Lung (tissue), 12 donors: ENCODE data around the gene TAF8. TPM values are rescaled to one million over a fixed set of nuclear protein-coding genes. Genes with fewer than 3 reads are reported as not detected.
A peak's percentile ranks its signal among the peaks of the same experiment; 100 is the strongest.

Experiments
- ATAC-seq: fragments of 200-7000 bp; cut with Tn5 transposase; one replicate; pipeline ENCODE4 v1.9.1; 2020; ENCODE audit warnings: moderate number of reproducible peaks; ENCODE audit not compliant: insufficient read depth, low FRiP score
- DNase-seq, 3 donors: peaks; one replicate each; pipeline ENCODE4 v3.0.0-alpha.2; 2013 to 2017
- H3K27ac ChIP-seq, 2 donors: one replicate each; pipeline ENCODE4 v1.5.1; 2013; ENCODE audit warnings: mild to moderate bottlenecking in 2 of 2, moderate library complexity in 2 of 2, control low read depth in 1 of 2, inconsistent platforms in 1 of 2, low read depth in 1 of 2, low read length in 1 of 2
- H3K27me3 ChIP-seq, 3 donors: one replicate each; pipeline ENCODE4 v1.5.1; 2013; ENCODE audit warnings: low read length in 2 of 3; ENCODE audit not compliant: control insufficient read depth in 3 of 3, insufficient read depth in 3 of 3
- H3K36me3 ChIP-seq, 4 donors: one replicate each; pipeline ENCODE4 v1.5.1; 2013; ENCODE audit warnings: low read length in 4 of 4, mild to moderate bottlenecking in 1 of 4, moderate library complexity in 1 of 4; ENCODE audit not compliant: control insufficient read depth in 4 of 4, insufficient read depth in 4 of 4
- H3K4me1 ChIP-seq, 5 donors: one replicate each; pipeline ENCODE4 v1.5.1; 2013; ENCODE audit warnings: low read length in 5 of 5, mild to moderate bottlenecking in 2 of 5, moderate library complexity in 1 of 5; ENCODE audit not compliant: control insufficient read depth in 5 of 5, insufficient read depth in 5 of 5
- H3K4me3 ChIP-seq: one replicate; pipeline ENCODE4 v1.5.1; 2013; ENCODE audit warnings: mild to moderate bottlenecking, control low read depth, moderate library complexity
- H3K9ac ChIP-seq, 2 donors: one replicate each; pipeline ENCODE4 v1.5.1; 2013; ENCODE audit warnings: low read length in 2 of 2, control low read depth in 1 of 2; ENCODE audit not compliant: insufficient read depth in 1 of 2
- H3K9me3 ChIP-seq, 4 donors: one replicate each; pipeline ENCODE4 v1.5.1; 2013; ENCODE audit warnings: low read length in 3 of 4, mild to moderate bottlenecking in 1 of 4, moderate library complexity in 1 of 4; ENCODE audit not compliant: control insufficient read depth in 4 of 4, insufficient read depth in 3 of 4
- WGBS, 2 donors: extraction: QIAGEN DNeasy Blood & Tissue Kit; methylation state at CpG; one replicate each; pipeline ENCODE4 v1.1.7; 2013; 5-methylcytosine and 5-hydroxymethylcytosine counted together
- polyA plus RNA-seq, 2 donors: library from polyadenylated mRNA; stranded (reverse); fragments of 200-250 nt; gene quantifications; one replicate each; pipeline ENCODE4 v1.2.1, GENCODE V29; 2013
- total RNA-seq, 2 donors: library from RNA; depleted of rRNA in 1 of 2; stranded (reverse); fragments of >200 nt in 1 of 2; gene quantifications; one replicate each; pipeline ENCODE4 v1.2.1, GENCODE V29; 2014 to 2021
- TF ChIP-seq, protein P1 (sequence below): IDR thresholded peaks from 2 replicates; pipeline ENCODE4 v1.5.1; 2012; ENCODE audit warnings: mild to moderate bottlenecking; ENCODE audit errors: control extremely low read depth, extremely low read depth
- donor health status: control.
- donor health status: control.
- donor health status: Bipolar disorder and iron deficiency.
- donor health status: healthy.
- donor health status: DM: yes; HTN: yes; CAD: no.

Gene TAF8
- total and polyA plus RNA-seq, 4 donors: 14.0 to 26.7 (median 17.0) TPM

DNA sequence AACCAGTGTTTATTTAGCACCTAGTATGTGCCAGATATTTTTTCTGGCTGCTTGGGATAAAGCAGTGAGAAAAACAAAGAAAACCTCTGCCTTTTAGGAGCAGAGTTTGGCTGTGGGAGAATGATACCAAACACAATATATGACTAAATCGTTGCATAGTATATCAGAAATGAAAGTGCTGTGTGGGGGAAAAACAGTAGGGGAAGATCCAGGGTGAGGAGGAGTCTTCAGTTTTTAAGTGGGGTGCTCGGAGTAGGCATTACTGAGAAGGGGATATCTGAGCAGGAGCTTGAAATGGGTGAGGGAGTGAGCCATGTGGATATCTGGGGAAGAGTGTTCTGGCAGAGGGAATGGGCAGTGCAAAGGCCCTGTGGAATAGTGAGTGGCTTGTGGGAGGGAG is 23.0 kb downstream of the TAF8 start:
- no peaks in the 10 kb centered on the region for H3K9me3 ChIP-seq
- H3K27me3 ChIP-seq: no peaks in the 10 kb centered on the region
- no peak overlapping the region for H3K9ac ChIP-seq
- peaks cover 15 to 45% (median 30%) of the 10 kb centered on the region in 4 donors for H3K36me3 ChIP-seq
- H3K27ac ChIP-seq: no peak overlapping the region
- DNase-seq (no peak), ATAC-seq (no peak)
- H3K4me3 ChIP-seq: no peak overlapping the region
- H3K4me1 ChIP-seq: no peaks in the 10 kb centered on the region
- TF ChIP-seq, protein P1, sequence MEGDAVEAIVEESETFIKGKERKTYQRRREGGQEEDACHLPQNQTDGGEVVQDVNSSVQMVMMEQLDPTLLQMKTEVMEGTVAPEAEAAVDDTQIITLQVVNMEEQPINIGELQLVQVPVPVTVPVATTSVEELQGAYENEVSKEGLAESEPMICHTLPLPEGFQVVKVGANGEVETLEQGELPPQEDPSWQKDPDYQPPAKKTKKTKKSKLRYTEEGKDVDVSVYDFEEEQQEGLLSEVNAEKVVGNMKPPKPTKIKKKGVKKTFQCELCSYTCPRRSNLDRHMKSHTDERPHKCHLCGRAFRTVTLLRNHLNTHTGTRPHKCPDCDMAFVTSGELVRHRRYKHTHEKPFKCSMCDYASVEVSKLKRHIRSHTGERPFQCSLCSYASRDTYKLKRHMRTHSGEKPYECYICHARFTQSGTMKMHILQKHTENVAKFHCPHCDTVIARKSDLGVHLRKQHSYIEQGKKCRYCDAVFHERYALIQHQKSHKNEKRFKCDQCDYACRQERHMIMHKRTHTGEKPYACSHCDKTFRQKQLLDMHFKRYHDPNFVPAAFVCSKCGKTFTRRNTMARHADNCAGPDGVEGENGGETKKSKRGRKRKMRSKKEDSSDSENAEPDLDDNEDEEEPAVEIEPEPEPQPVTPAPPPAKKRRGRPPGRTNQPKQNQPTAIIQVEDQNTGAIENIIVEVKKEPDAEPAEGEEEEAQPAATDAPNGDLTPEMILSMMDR: no peak
- 86 to 92% methylated on average over 2 of the region's 2 CpGs for WGBS, 2 donors

GRCh38 chr6:42075159-42075838 is 25.0 kb downstream of the TAF8 start:
- H3K9me3 ChIP-seq: no peaks in the 10 kb centered on the region
- ATAC-seq: peak; percentile 83
- no peak overlapping the region for H3K9ac ChIP-seq
- TF ChIP-seq, protein P1: peak; percentile 83
- DNase-seq: peak; percentile 81 to 82 (median 82)
- H3K36me3 ChIP-seq: peaks cover 10 to 36% (median 23%) of the 10 kb centered on the region in 4 donors
- H3K27me3 ChIP-seq: no peaks in the 10 kb centered on the region
- H3K4me1 ChIP-seq: no peaks in the 10 kb centered on the region
- WGBS, 2 donors: 37 to 47% methylated on average over 7 of the region's 7 CpGs
- H3K4me3 ChIP-seq: no peak overlapping the region
- peak overlapping the region in 1 of 2 donors; percentile 5 for H3K27ac ChIP-seq

DNA sequence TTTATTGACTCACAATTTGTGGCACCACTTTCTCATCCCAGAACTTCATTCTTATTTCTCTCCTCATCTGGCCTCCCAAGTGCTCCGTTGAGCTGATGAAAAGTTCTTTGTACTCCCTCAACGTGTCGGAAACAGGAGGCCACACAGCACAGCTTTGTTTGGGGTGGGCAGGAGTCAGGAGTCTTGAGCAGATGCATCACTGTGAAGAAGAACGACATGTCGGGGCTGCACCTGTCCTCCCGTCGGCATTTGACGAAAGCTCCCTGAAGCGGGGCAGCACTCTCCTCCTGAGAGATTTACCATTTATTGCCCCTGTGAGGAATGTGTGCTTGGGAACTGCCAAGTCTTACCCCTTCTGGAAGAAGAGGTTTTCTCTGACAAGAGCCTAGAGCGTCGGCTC is 28.1 kb downstream of the TAF8 start:
- no peak for ATAC-seq
- Histone ChIP-seq H3K27ac (no peak overlapping the region), H3K27me3 (no peaks in the 10 kb centered on the region), H3K9me3 (no peaks in the 10 kb centered on the region), H3K4me1 (no peaks in the 10 kb centered on the region), H3K4me3 (no peak overlapping the region), H3K9ac (no peak overlapping the region), H3K36me3 (peaks cover 3 to 31% (median 18%) of the 10 kb centered on the region in 4 donors)
- no peak for DNase-seq
- TF ChIP-seq, protein P1: no peak
- 92 to 94% methylated on average over 11 of the region's 11 CpGs for WGBS, 2 donors
